Ascending aorta (tissue), 2 donors: ENCODE results near the gene BEND5. TPM values are rescaled to one million over a fixed set of nuclear protein-coding genes. Genes with fewer than 3 reads are reported as not detected.

Source experiments
- DNase-seq, 2 donors: peaks; one replicate each; pipeline ENCODE4 v3.0.0-alpha.2; 2019; ENCODE audit warnings: low spot score in 2 of 2
- H3K27ac ChIP-seq, 2 donors: fragments of 200-600 bp; sonication (generic); one replicate each; pipeline ENCODE4 v1.5.1; 2016 to 2017; ENCODE audit warnings: mild to moderate bottlenecking in 1 of 2
- H3K27me3 ChIP-seq: fragments of 200-600 bp; sonication (generic); one replicate; pipeline ENCODE4 v1.5.1; 2017
- H3K36me3 ChIP-seq, 2 donors: fragments of 200-600 bp; sonication (generic); one replicate each; pipeline ENCODE4 v1.5.1; 2016
- H3K4me1 ChIP-seq, 2 donors: fragments of 200-600 bp; sonication (generic); one replicate each; pipeline ENCODE4 v1.5.1; 2016 to 2017; ENCODE audit warnings: mild to moderate bottlenecking in 1 of 2
- H3K4me3 ChIP-seq, 2 donors: fragments of 200-600 bp; sonication (generic); one replicate each; pipeline ENCODE4 v1.5.1; 2016 to 2017; ENCODE audit warnings: mild to moderate bottlenecking in 1 of 2
- H3K9me3 ChIP-seq, 2 donors: fragments of 200-600 bp; sonication (generic); one replicate each; pipeline ENCODE4 v1.5.1; 2016
- intact Hi-C: fragments of 100-400 bp; cut with DNase I; formaldehyde crosslinking; loops from one replicate; pipeline ENCODE4 v1.15.1; 2023
- total RNA-seq: library from RNA; depleted of rRNA; stranded (reverse); fragments of >200 nt; gene quantifications from one replicate; pipeline ENCODE4 v1.1.0, GENCODE V29; 2016
- TF ChIP-seq, protein P1 (sequence below), 3 experiments: fragments of 200-600 bp in 2 of 3; fragments of 450-650 bp in 1 of 3; sonication (generic) in 2 of 3; IDR thresholded peaks; one replicate each; pipeline ENCODE4 v1.5.1; 2016 to 2019; ENCODE audit warnings: antibody characterized with exemption in 3 of 3, mild to moderate bottlenecking in 1 of 3, moderate library complexity in 1 of 3

BEND5 gene
- total RNA-seq, 1 donor from 2014 or later, result 3.4 TPM

GRCh38 chr1:48684381-48684780, 92.3 kb downstream of the BEND5 start:
- intact Hi-C loops, result loop anchor here (5.0 kb wide), 1 partner anchor 212 kb away; the partner anchor contains the start of gene SPATA6
- H3K9me3 ChIP-seq, result no peaks in the 10 kb centered on the region
- TF ChIP-seq, protein P1, sequence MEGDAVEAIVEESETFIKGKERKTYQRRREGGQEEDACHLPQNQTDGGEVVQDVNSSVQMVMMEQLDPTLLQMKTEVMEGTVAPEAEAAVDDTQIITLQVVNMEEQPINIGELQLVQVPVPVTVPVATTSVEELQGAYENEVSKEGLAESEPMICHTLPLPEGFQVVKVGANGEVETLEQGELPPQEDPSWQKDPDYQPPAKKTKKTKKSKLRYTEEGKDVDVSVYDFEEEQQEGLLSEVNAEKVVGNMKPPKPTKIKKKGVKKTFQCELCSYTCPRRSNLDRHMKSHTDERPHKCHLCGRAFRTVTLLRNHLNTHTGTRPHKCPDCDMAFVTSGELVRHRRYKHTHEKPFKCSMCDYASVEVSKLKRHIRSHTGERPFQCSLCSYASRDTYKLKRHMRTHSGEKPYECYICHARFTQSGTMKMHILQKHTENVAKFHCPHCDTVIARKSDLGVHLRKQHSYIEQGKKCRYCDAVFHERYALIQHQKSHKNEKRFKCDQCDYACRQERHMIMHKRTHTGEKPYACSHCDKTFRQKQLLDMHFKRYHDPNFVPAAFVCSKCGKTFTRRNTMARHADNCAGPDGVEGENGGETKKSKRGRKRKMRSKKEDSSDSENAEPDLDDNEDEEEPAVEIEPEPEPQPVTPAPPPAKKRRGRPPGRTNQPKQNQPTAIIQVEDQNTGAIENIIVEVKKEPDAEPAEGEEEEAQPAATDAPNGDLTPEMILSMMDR (IDR thresholded peaks at IDR 0.05), result no peak
- no peaks in the 10 kb centered on the region for H3K27me3 ChIP-seq
- no peak overlapping the region for H3K4me3 ChIP-seq
- H3K4me1 ChIP-seq, result peaks cover 9 to 48% of the 10 kb centered on the region in 2 donors
- peak in 1 of 2 donors; percentile 5 for DNase-seq
- H3K27ac ChIP-seq, result peak overlapping the region; percentile 82 to 86
- no peaks in the 10 kb centered on the region for H3K36me3 ChIP-seq

DNA sequence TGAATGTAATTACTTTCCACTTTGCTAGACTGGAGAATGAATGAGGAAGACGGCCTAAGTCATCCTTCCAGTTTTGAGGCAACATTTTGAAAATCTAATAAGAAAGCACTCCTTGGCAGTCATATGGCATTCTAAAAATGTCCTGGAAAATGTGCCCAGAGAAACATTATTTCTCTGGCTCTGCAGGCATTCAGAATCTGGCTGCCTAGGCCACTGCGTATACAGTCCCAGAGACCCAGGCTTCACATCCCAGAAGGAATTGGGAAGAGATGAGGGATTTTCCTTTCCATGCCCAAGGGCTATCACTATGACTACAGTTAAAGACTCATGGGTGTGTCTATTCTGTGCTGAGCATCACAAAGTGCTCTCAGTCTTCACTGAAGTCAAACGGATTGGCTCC, 92.9 kb downstream of the BEND5 start:
- DNase-seq, result peak in 1 of 2 donors; percentile 75
- H3K9me3 ChIP-seq, result no peaks in the 10 kb centered on the region
- H3K36me3 ChIP-seq, result no peaks in the 10 kb centered on the region
- H3K4me1 ChIP-seq, result peaks cover 9 to 48% of the 10 kb centered on the region in 2 donors
- no peaks in the 10 kb centered on the region for H3K27me3 ChIP-seq
- TF ChIP-seq, protein P1 (IDR thresholded peaks at IDR 0.05), result no peak
- peak overlapping the region; percentile 82 to 86 for H3K27ac ChIP-seq
- intact Hi-C loops, result loop anchor here (5.0 kb wide), 1 partner anchor 212 kb away; the partner anchor contains the start of gene SPATA6
- H3K4me3 ChIP-seq, result no peak overlapping the region

- H3K27ac ChIP-seq, result peak overlapping the region; percentile 82 to 86
These were observed 95.0 kb downstream of the BEND5 start for GRCh38 chr1:48681476-48682305.

DNA sequence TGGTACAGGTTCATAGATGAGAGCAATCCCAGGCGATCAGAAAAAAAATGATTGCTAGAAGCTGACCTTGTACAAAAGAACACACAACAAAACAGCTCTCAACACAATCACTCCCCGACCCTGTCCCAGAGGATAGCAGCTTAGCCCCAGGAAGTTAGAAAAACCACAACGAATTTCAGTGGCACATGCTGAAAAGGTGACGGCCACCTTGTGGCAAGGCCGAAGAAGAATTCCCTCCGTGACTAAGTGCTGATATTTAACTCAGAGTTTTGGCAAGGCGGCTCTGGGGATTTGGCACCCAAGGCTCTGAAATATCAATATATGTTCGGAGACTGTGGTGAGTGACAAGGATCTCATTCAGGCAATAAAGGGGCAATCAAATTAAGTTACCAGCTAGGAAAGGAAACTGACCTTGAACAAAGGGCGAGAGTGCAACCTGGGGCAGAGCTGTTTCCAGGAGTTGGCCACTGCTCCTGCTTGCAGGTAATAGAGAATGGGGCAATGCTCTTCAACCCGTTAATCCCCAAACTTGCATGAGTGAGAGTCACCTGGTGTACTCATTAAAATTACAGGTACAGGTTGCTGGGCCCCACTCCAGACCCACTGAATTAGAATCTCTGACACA, 96.2 kb downstream of the BEND5 start:
- Histone ChIP-seq H3K27me3 (no peaks in the 10 kb centered on the region), H3K4me1 (peaks cover 9 to 48% of the 10 kb centered on the region in 2 donors), H3K4me3 (no peak overlapping the region), H3K27ac (peak overlapping the region; percentile 82 to 86), H3K9me3 (no peaks in the 10 kb centered on the region), H3K36me3 (no peaks in the 10 kb centered on the region)
- TF ChIP-seq, protein P1 (IDR thresholded peaks at IDR 0.05), result peak in 1 of 3 experiments; percentile 5
- no peak for DNase-seq
- intact Hi-C loops, result loop anchor here (5.0 kb wide), 1 partner anchor 208 kb away; the partner anchor contains the start of gene SPATA6

More at GRCh38 chr1:48681476-48682305, 95.0 kb downstream of the BEND5 start:
- no peaks in the 10 kb centered on the region for H3K9me3 ChIP-seq
- no peaks in the 10 kb centered on the region for H3K27me3 ChIP-seq
- peaks cover 9 to 48% of the 10 kb centered on the region in 2 donors for H3K4me1 ChIP-seq
- H3K4me3 ChIP-seq, result no peak overlapping the region
- TF ChIP-seq, protein P1 (IDR thresholded peaks at IDR 0.05), result no peak
- intact Hi-C loops, result loop anchor here (5.0 kb wide), 1 partner anchor 209 kb away; the partner anchor contains the start of gene SPATA6
- H3K36me3 ChIP-seq, result no peaks in the 10 kb centered on the region
- DNase-seq, result peak in 1 of 2 donors; percentile 78

GRCh38 chr1:48679859-48680258, 96.8 kb downstream of the BEND5 start:
- Histone ChIP-seq H3K9me3 (no peaks in the 10 kb centered on the region), H3K4me3 (no peak overlapping the region), H3K27ac (peak overlapping the region; percentile 82 to 86), H3K4me1 (peaks cover 9 to 47% of the 10 kb centered on the region in 2 donors), H3K27me3 (no peaks in the 10 kb centered on the region), H3K36me3 (no peaks in the 10 kb centered on the region)
- intact Hi-C loops, result loop anchor here (5.0 kb wide), 1 partner anchor 208 kb away; the partner anchor contains the start of gene SPATA6
- no peak for DNase-seq
- TF ChIP-seq, protein P1 (IDR thresholded peaks at IDR 0.05), result no peak
